ENCODE data around the gene FAM167B.

The FAM167B gene

GRCh38 chr1:32246888-32247273, at the start of gene FAM167B:
TSS of gene FAM167B (plus strand) at chr1:32247222. CDS start at chr1:32247422, 200 bp downstream.
- DNase-seq = no peak

GRCh38 chr1:32197837-32198236, 49.2 kb upstream of the FAM167B start:
- no peak for DNase-seq

- DNase-seq = no peak
These were observed 48.6 kb upstream of the FAM167B start for GRCh38 chr1:32198237-32199042.

- no peak for DNase-seq
These were observed 47.8 kb upstream of the FAM167B start for GRCh38 chr1:32199043-32199716.

- no peak for DNase-seq
These were observed 47.3 kb upstream of the FAM167B start for GRCh38 chr1:32199717-32200072.

GRCh38 chr1:32200226-32201010, 46.6 kb upstream of the FAM167B start, which contains the start of gene CCDC28B:
TSS of gene CCDC28B (plus strand) at chr1:32200595. CDS start at chr1:32201936, 1,341 bp downstream.
- DNase-seq = peak in 1 of 2 donors; percentile 22

GRCh38 chr1:32201011-32201855, 45.8 kb upstream of the FAM167B start:
- DNase-seq = peak in 1 of 2 donors; percentile 69

- no peak for DNase-seq
These were observed 42.1 kb upstream of the FAM167B start for GRCh38 chr1:32204943-32205361.

- DNase-seq = peak; percentile 33 to 41
These were observed 41.3 kb upstream of the FAM167B start, which contains the start of gene IQCC for GRCh38 chr1:32205401-32206370. TSS of gene IQCC (plus strand) at chr1:32205671. CDS start at chr1:32205682, 11 bp downstream.

- no peak for DNase-seq
These were observed 38.6 kb upstream of the FAM167B start for GRCh38 chr1:32208469-32208868.

- no peak for DNase-seq
These were observed 38.1 kb upstream of the FAM167B start, which contains the start of gene DCDC2B for GRCh38 chr1:32208891-32209328. TSS of gene DCDC2B (plus strand) at chr1:32209089. CDS start at chr1:32209094, 5 bp downstream.

GRCh38 chr1:32215629-32216480, 31.2 kb upstream of the FAM167B start:
- DNase-seq = peak; percentile 14 to 41

GRCh38 chr1:32216566-32216965, 30.5 kb upstream of the FAM167B start:
- DNase-seq = no peak

GRCh38 chr1:32219022-32219421, 28.0 kb upstream of the FAM167B start:
- no peak for DNase-seq

- DNase-seq = no peak
These were observed 26.1 kb upstream of the FAM167B start for GRCh38 chr1:32220746-32221580.

GRCh38 chr1:32221581-32221979, 25.4 kb upstream of the FAM167B start:
- DNase-seq = no peak

- peak; percentile 81 for DNase-seq
These were observed 24.9 kb upstream of the FAM167B start, which contains the start of the genes EIF3I and TMEM234 for GRCh38 chr1:32221980-32222755. TSS of gene EIF3I (plus strand) at chr1:32222407. CDS start at chr1:32222442, 35 bp downstream. TSS of gene TMEM234 (minus strand) at chr1:32222353. CDS start at chr1:32222322, 31 bp downstream.

GRCh38 chr1:32223683-32224082, 23.3 kb upstream of the FAM167B start:
- DNase-seq = no peak

All from bone marrow (tissue), 2 donors.